ENCODE results near the gene MYADM. TPM values are rescaled to one million over a fixed set of nuclear protein-coding genes. Genes with fewer than 3 reads are reported as not detected.
"Not testable (repeated sequence)": the region's sequence is repeated elsewhere in the genome, so short reads cannot be mapped to it uniquely, and the experiment has no call there.

Gene MYADM
- polyA plus RNA-seq, 1 of the 3 experiments (the other 2 are of a cell fraction) = 38.7 TPM

- CTCF ChIA-PET = interaction anchor here (2.4 kb wide), 1 partner anchor 14 kb away, joined by 7 read pairs; no protein-coding TSS in a partner anchor
- Histone ChIP-seq H2AFZ (ENCODE audit: low read depth) (no peak overlapping the region), H3K4me1 (ENCODE audit: control insufficient read depth in 1 of 2, insufficient read depth in 2 of 2, low read depth in 1 of 2, low read length in 1 of 2) (no peaks in the 10 kb centered on the region), H3K36me3 (replicated peaks in 1 of 2; ENCODE audit: control insufficient read depth in 1 of 2, insufficient read depth in 2 of 2, low read length in 1 of 2) (no peaks in the 10 kb centered on the region), H3K27ac (ENCODE audit: low read depth in 2 of 2, low read length in 1 of 2) (no peak overlapping the region), H3K9me2 (no peaks in the 10 kb centered on the region), H3K79me2 (ENCODE audit: insufficient read depth) (no peaks in the 10 kb centered on the region), H3K4me2 (no peak overlapping the region), H3K4me3 (ENCODE audit: low read depth in 2 of 2, low read length in 1 of 2) (no peak overlapping the region), H3K27me3 (ENCODE audit: insufficient read depth) (peaks cover 55% of the 10 kb centered on the region; the same call in 1 of the 2 replicates), H4K20me1 (ENCODE audit: insufficient read depth) (no peaks in the 10 kb centered on the region), H3K9me3 (no peaks in the 10 kb centered on the region), H3F3A (replicated peaks; ENCODE audit: insufficient read depth) (peaks cover 9% of the 10 kb centered on the region), H3K9ac (no peak overlapping the region)
- 20% methylated on average over 3 of the region's 3 CpGs for WGBS (ENCODE audit: low lambda C conversion rate)
- no peak for TF ChIP-seq RAD21 (IDR thresholded peaks at IDR 0.05; ENCODE audit: low read length)
- TF ChIP-seq, protein P1, sequence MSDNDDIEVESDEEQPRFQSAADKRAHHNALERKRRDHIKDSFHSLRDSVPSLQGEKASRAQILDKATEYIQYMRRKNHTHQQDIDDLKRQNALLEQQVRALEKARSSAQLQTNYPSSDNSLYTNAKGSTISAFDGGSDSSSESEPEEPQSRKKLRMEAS (IDR thresholded peaks at IDR 0.05; ENCODE audit: low read depth) = no peak
- TF ChIP-seq FOXJ3 (CRISPR knock-in tag; IDR thresholded peaks at IDR 0.05) = no peak
- TF ChIP-seq MXI1 (IDR thresholded peaks at IDR 0.05; ENCODE audit: low read depth, low read length) = no peak
- no peak for TF ChIP-seq RCOR1 (IDR thresholded peaks at IDR 0.05; ENCODE audit: low read length)
- POLR2A ChIA-PET = no interaction called here
- no peak for DNase-seq
Measured at GRCh38 chr19:53828531-53828930, 39.2 kb upstream of the MYADM start.

DNA sequence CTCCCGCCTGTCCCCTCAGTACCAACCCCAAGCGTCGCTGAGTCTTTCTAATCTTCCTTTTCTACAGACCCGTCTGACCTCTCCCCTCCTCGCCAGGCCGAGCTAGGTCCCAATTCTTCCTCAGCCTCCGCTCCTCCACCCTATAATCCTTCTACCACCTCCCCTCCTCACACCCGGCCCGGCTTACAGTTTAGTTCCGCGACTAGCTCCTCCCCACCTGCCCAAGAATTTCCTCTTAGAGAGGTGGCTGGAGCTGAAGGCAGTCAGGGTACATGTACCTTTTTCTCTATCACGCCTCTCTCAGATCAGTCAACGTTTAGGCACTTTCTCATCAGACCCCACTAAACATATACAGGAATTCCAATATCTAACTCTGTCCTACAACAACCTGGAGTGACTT lies 34.8 kb upstream of the MYADM start:
- H3K9ac ChIP-seq; CTCF ChIA-PET; POLR2A ChIA-PET; H3K4me2 ChIP-seq; H2AFZ ChIP-seq (ENCODE audit: low read depth); H3K9me3 ChIP-seq; H3F3A ChIP-seq (replicated peaks; ENCODE audit: insufficient read depth); H3K4me3 ChIP-seq (ENCODE audit: low read depth in 2 of 2, low read length in 1 of 2); H3K27ac ChIP-seq (ENCODE audit: low read depth in 2 of 2, low read length in 1 of 2); H3K79me2 ChIP-seq (ENCODE audit: insufficient read depth); H3K4me1 ChIP-seq (ENCODE audit: control insufficient read depth in 1 of 2, insufficient read depth in 2 of 2, low read depth in 1 of 2, low read length in 1 of 2); H3K36me3 ChIP-seq (replicated peaks in 1 of 2; ENCODE audit: control insufficient read depth in 1 of 2, insufficient read depth in 2 of 2, low read length in 1 of 2); H4K20me1 ChIP-seq (ENCODE audit: insufficient read depth); DNase-seq; H3K9me2 ChIP-seq: not testable (repeated sequence)
- 23% methylated on average over 12 of the region's 13 CpGs for whole genome bisulfite sequencing (ENCODE audit: low lambda C conversion rate)
- H3K27me3 ChIP-seq (ENCODE audit: insufficient read depth) = peaks cover 31% of the 10 kb centered on the region; the same call in 1 of the 2 replicates

DNA sequence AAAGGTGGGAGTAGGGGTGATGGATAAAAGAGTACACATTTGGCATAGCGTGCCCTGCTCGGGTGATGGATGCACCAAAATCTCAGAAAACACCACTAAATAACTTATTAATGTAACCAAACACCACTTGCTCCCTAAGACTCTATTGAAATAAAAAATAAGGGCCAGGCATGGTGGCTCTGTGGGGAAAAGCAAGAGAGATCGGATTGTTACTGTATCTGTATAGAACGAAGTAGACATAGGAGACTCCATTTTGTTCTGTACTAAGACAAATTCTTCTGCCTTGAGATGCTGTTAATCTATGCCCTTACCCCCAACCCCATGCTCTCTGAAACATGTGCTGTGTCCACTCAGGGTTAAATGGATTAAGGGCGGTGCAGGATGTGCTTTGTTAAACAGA lies 29.2 kb upstream of the MYADM start:
- H3K9ac ChIP-seq; H3K27me3 ChIP-seq (ENCODE audit: insufficient read depth); H3K9me3 ChIP-seq; H3K9me2 ChIP-seq; CTCF ChIA-PET; H3K36me3 ChIP-seq (replicated peaks in 1 of 2; ENCODE audit: control insufficient read depth in 1 of 2, insufficient read depth in 2 of 2, low read length in 1 of 2); H3K4me2 ChIP-seq; H3K4me3 ChIP-seq (ENCODE audit: low read depth in 2 of 2, low read length in 1 of 2); H3K27ac ChIP-seq (ENCODE audit: low read depth in 2 of 2, low read length in 1 of 2); DNase-seq; H3K79me2 ChIP-seq (ENCODE audit: insufficient read depth); H4K20me1 ChIP-seq (ENCODE audit: insufficient read depth); H2AFZ ChIP-seq (ENCODE audit: low read depth); POLR2A ChIA-PET: not testable (repeated sequence)
- Histone ChIP-seq H3F3A (replicated peaks; ENCODE audit: insufficient read depth) (peaks cover 27% of the 10 kb centered on the region), H3K4me1 (ENCODE audit: control insufficient read depth in 1 of 2, insufficient read depth in 2 of 2, low read depth in 1 of 2, low read length in 1 of 2) (peaks cover 0 to 13% of the 10 kb centered on the region in 2 experiments; a peak in 1 of 4 replicates)
- WGBS (ENCODE audit: low lambda C conversion rate) = 66% methylated on average over 5 of the region's 5 CpGs

- H3K9me3 ChIP-seq; H3K9ac ChIP-seq; H3K9me2 ChIP-seq; H3K79me2 ChIP-seq (ENCODE audit: insufficient read depth); H3K27ac ChIP-seq (ENCODE audit: low read depth in 2 of 2, low read length in 1 of 2); DNase-seq; H3K36me3 ChIP-seq (replicated peaks in 1 of 2; ENCODE audit: control insufficient read depth in 1 of 2, insufficient read depth in 2 of 2, low read length in 1 of 2); H3K27me3 ChIP-seq (ENCODE audit: insufficient read depth); H3K4me3 ChIP-seq (ENCODE audit: low read depth in 2 of 2, low read length in 1 of 2); POLR2A ChIA-PET; H3K4me2 ChIP-seq; H4K20me1 ChIP-seq (ENCODE audit: insufficient read depth); H2AFZ ChIP-seq (ENCODE audit: low read depth): not testable (repeated sequence)
- CTCF ChIA-PET = interaction anchor here (1.3 to 2.0 kb wide), 2 partner anchors 13 to 190 kb away, joined by 5 to 8 read pairs; no protein-coding TSS in a partner anchor
- 64% methylated on average over 12 of the region's 12 CpGs for WGBS (ENCODE audit: low lambda C conversion rate)
- Histone ChIP-seq H3F3A (replicated peaks; ENCODE audit: insufficient read depth) (peaks cover 33% of the 10 kb centered on the region), H3K4me1 (ENCODE audit: control insufficient read depth in 1 of 2, insufficient read depth in 2 of 2, low read depth in 1 of 2, low read length in 1 of 2) (peaks cover 0 to 13% of the 10 kb centered on the region in 2 experiments; a peak in 1 of 4 replicates)
Measured at GRCh38 chr19:53840241-53840640, 27.4 kb upstream of the MYADM start.

All from SK-N-SH (cell line).